Neural progenitor cell (in vitro differentiated cells): ENCODE data around the gene NFATC1. TPM values are rescaled to one million over a fixed set of nuclear protein-coding genes. Genes with fewer than 3 reads are reported as not detected.
A peak's percentile ranks its signal among the peaks of the same experiment; 100 is the strongest.

Source experiments
- DNase-seq: peaks from one replicate; pipeline ENCODE4 v3.0.0-alpha.2; 2016; ENCODE audit warnings: low spot score
- H2AFZ ChIP-seq: fragments of 200-600 bp; sonication (generic); replicated peaks from 2 replicates; pipeline ENCODE4 v1.6.1; 2016; ENCODE audit warnings: antibody characterized with exemption
- H3F3A ChIP-seq: fragments of 200-600 bp; sonication (generic); 2 replicates; pipeline ENCODE4 v1.6.1; 2016; ENCODE audit warnings: antibody characterized with exemption, low read depth
- H3K27ac ChIP-seq: fragments of 200-600 bp; sonication (generic); 2 replicates; pipeline ENCODE4 v1.5.1; 2016; ENCODE audit warnings: mild to moderate bottlenecking
- H3K27me3 ChIP-seq: fragments of 200-600 bp; sonication (generic); 2 replicates; pipeline ENCODE4 v1.6.1; 2016; ENCODE audit warnings: mild to moderate bottlenecking, moderate library complexity
- H3K36me3 ChIP-seq: fragments of 200-600 bp; sonication (generic); 2 replicates; pipeline ENCODE4 v1.5.1; 2016
- H3K4me1 ChIP-seq: fragments of 200-600 bp; sonication (generic); 2 replicates; pipeline ENCODE4 v1.6.1; 2016; ENCODE audit warnings: mixed run types
- H3K4me2 ChIP-seq: fragments of 200-600 bp; sonication (generic); 2 replicates; pipeline ENCODE4 v1.6.1; 2016
- H3K4me3 ChIP-seq: fragments of 200-600 bp; sonication (generic); 2 replicates; pipeline ENCODE4 v1.5.1; 2016
- H3K79me2 ChIP-seq: fragments of 200-600 bp; sonication (generic); 2 replicates; pipeline ENCODE4 v1.6.1; 2016; ENCODE audit warnings: low read depth
- H3K9ac ChIP-seq: fragments of 200-600 bp; sonication (generic); 2 replicates; pipeline ENCODE4 v1.6.1; 2016
- H3K9me3 ChIP-seq: fragments of 200-600 bp; sonication (generic); 2 replicates; pipeline ENCODE4 v1.5.1; 2016; ENCODE audit warnings: low read depth
- H4K20me1 ChIP-seq: fragments of 200-600 bp; sonication (generic); 2 replicates; pipeline ENCODE4 v1.6.1; 2016; ENCODE audit warnings: low read depth
- H3K27ac Mint-ChIP-seq: 3 replicates; pipeline ENCODE4 v1.8.0; 2021; ENCODE audit warnings: mixed read lengths
- H3K27me3 Mint-ChIP-seq: 2 replicates; pipeline ENCODE4 v1.8.0; 2022; ENCODE audit warnings: low read depth, mild to moderate bottlenecking, inconsistent platforms, moderate library complexity, mixed read lengths; ENCODE audit not compliant: insufficient read depth
- H3K36me3 Mint-ChIP-seq: 3 replicates; pipeline ENCODE4 v1.8.0; 2021; ENCODE audit warnings: mixed read lengths
- H3K4me1 Mint-ChIP-seq: 3 replicates; pipeline ENCODE4 v1.8.0; 2021; ENCODE audit warnings: mixed read lengths
- H3K4me3 Mint-ChIP-seq: 3 replicates; pipeline ENCODE4 v1.8.0; 2021; ENCODE audit warnings: mild to moderate bottlenecking, moderate library complexity, mixed read lengths
- H3K9me3 Mint-ChIP-seq: 3 replicates; pipeline ENCODE4 v1.8.0; 2020; ENCODE audit warnings: mixed read lengths
- EZH2 ChIP-seq: fragments of 200-600 bp; sonication (generic); IDR thresholded peaks from 2 replicates; pipeline ENCODE4 v1.6.1; 2017; ENCODE audit warnings: antibody characterized with exemption, mild to moderate bottlenecking, moderate library complexity
- EZH2phosphoT487 ChIP-seq: fragments of 200-600 bp; sonication (generic); IDR thresholded peaks from 2 replicates; pipeline ENCODE4 v1.6.1; 2017; ENCODE audit warnings: antibody characterized with exemption
- total RNA-seq: library from RNA; depleted of rRNA; stranded (reverse); fragments of >200 nt; gene quantifications from 2 replicates; pipeline ENCODE4 v1.2.3, GENCODE V29; 2015; ENCODE audit warnings: low replicate concordance
- TF ChIP-seq, protein P1 (sequence below): fragments of 200-600 bp; sonication (generic); IDR thresholded peaks from 2 replicates; pipeline ENCODE4 v1.5.1; 2017; ENCODE audit warnings: antibody characterized with exemption, mild to moderate bottlenecking

NFATC1 gene
- total RNA-seq, 1 donor from 2014 or later = 2.3 TPM

DNA sequence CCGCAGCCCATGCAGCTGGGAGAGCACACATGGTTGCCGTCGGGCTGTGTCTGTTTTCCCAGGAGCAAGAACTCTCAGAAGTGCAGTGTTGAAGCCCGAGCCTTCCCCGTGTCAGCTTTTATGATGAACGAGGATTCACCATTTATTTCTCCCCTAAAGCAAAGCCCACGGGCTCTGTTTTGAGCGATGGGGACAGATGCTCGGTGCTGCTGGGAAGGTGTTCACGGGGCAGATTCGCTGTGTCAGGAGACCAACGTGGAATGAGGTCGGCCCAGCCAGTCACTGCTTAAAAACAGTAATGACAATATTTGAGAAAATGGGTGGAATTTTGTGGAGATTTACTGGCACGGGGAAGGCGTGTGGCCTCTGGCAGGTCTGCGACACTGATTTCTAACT is 43.9 kb downstream of the NFATC1 start:
- Mint-ChIP-seq H3K4me1 (peaks cover 10% of the 10 kb centered on the region), H3K9me3 (no peaks in the 10 kb centered on the region), H3K27ac (no peak overlapping the region), H3K4me3 (no peak overlapping the region), H3K27me3 (peaks cover 4% of the 10 kb centered on the region), H3K36me3 (peaks cover 2% of the 10 kb centered on the region)
- Histone ChIP-seq H3K36me3 (no peaks in the 10 kb centered on the region), H3K4me3 (no peak overlapping the region), H4K20me1 (no peaks in the 10 kb centered on the region), H3K27me3 (no peaks in the 10 kb centered on the region), H2AFZ (no peak overlapping the region), H3K9ac (no peak overlapping the region), H3F3A (no peaks in the 10 kb centered on the region), H3K27ac (no peak overlapping the region), H3K4me2 (no peak overlapping the region), H3K79me2 (no peaks in the 10 kb centered on the region), H3K4me1 (peaks cover 5% of the 10 kb centered on the region), H3K9me3 (no peaks in the 10 kb centered on the region)
- TF ChIP-seq EZH2phosphoT487 (no peak), EZH2 (no peak)
- TF ChIP-seq, protein P1, sequence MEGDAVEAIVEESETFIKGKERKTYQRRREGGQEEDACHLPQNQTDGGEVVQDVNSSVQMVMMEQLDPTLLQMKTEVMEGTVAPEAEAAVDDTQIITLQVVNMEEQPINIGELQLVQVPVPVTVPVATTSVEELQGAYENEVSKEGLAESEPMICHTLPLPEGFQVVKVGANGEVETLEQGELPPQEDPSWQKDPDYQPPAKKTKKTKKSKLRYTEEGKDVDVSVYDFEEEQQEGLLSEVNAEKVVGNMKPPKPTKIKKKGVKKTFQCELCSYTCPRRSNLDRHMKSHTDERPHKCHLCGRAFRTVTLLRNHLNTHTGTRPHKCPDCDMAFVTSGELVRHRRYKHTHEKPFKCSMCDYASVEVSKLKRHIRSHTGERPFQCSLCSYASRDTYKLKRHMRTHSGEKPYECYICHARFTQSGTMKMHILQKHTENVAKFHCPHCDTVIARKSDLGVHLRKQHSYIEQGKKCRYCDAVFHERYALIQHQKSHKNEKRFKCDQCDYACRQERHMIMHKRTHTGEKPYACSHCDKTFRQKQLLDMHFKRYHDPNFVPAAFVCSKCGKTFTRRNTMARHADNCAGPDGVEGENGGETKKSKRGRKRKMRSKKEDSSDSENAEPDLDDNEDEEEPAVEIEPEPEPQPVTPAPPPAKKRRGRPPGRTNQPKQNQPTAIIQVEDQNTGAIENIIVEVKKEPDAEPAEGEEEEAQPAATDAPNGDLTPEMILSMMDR = no peak
- no peak for DNase-seq

DNA sequence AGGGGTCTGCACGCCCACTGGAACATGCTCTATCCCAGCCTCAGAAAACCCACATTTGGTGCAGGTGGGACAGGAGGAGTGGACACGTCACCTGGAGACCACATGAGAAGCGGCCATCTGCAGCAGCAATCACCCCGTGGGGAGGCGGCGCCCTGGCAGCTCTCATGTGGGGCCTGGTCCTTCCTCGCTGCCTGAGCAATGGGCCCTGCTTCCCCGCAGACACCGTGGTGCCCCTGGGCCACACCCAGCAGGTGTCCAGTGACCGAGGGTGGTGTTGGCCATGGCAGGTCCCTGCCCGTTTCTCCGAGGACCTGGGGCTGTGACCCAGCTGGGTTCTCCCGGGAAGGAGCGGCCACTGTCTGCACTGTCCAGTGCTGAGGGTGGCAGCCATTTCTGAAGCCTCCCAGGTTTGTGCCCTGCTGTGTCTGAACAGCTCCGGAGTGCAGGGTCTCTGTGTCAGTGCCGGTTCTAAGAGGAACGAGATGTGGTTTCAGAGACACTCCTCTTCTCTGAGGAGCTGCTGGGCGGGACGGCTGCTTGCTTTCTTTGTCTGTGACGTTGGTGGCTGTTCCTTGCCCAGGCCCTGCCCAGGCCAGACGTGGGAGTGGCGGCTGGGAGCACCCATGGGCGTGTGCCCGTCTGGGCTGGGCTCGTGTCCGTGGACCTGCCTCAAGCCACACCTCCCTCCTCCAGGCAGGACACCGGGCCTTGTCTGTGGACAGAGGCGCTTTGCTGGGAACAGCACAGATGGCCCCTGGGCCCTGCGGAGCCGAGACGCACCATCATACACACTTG is 44.8 kb downstream of the NFATC1 start:
- Histone ChIP-seq H3K4me2 (no peak overlapping the region), H3K9me3 (no peaks in the 10 kb centered on the region), H2AFZ (no peak overlapping the region), H3F3A (no peaks in the 10 kb centered on the region), H4K20me1 (no peaks in the 10 kb centered on the region), H3K79me2 (no peaks in the 10 kb centered on the region), H3K4me1 (peaks cover 5% of the 10 kb centered on the region), H3K36me3 (no peaks in the 10 kb centered on the region), H3K9ac (no peak overlapping the region), H3K4me3 (no peak overlapping the region), H3K27ac (no peak overlapping the region), H3K27me3 (no peaks in the 10 kb centered on the region)
- DNase-seq = no peak
- H3K4me3 Mint-ChIP-seq = no peak overlapping the region
- H3K27ac Mint-ChIP-seq = no peak overlapping the region
- H3K9me3 Mint-ChIP-seq = no peaks in the 10 kb centered on the region
- H3K36me3 Mint-ChIP-seq = no peaks in the 10 kb centered on the region
- H3K27me3 Mint-ChIP-seq = peaks cover 4% of the 10 kb centered on the region
- peaks cover 12% of the 10 kb centered on the region for H3K4me1 Mint-ChIP-seq
- TF ChIP-seq EZH2phosphoT487 = no peak
- TF ChIP-seq EZH2 = no peak
- TF ChIP-seq, protein P1 = no peak

DNA sequence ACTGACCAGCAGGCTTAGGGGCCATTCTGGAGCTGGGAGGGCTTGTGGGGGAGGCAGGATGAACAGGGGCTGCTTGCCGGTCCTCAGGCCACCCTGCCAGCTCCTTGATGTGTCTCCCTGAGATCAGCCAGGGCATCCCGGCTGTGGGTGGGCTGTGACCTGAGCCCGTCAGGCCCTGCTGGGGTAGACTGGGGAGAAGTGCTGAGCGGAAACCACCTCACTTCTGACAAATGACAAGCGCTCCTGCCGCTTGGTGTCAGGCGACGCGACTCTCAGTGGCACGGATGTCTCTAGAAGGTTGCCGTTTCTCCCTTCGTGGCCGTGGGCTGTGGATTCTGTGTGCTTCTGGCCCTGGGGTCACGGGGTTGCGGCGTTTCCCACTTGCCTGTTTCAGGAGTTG is 45.7 kb downstream of the NFATC1 start:
- H3K27ac Mint-ChIP-seq = peak overlapping the region; percentile 74
- H3K27me3 Mint-ChIP-seq = peaks cover 2% of the 10 kb centered on the region
- Histone ChIP-seq H4K20me1 (no peaks in the 10 kb centered on the region), H3K9me3 (no peaks in the 10 kb centered on the region), H3K4me2 (no peak overlapping the region), H3K4me3 (no peak overlapping the region), H3K9ac (no peak overlapping the region), H3K27ac (no peak overlapping the region), H3F3A (no peaks in the 10 kb centered on the region), H2AFZ (no peak overlapping the region), H3K79me2 (no peaks in the 10 kb centered on the region), H3K27me3 (no peaks in the 10 kb centered on the region), H3K36me3 (no peaks in the 10 kb centered on the region), H3K4me1 (peaks cover 5% of the 10 kb centered on the region)
- no peak overlapping the region for H3K4me3 Mint-ChIP-seq
- DNase-seq = no peak
- no peaks in the 10 kb centered on the region for H3K36me3 Mint-ChIP-seq
- no peaks in the 10 kb centered on the region for H3K9me3 Mint-ChIP-seq
- TF ChIP-seq EZH2 (no peak), EZH2phosphoT487 (no peak)
- TF ChIP-seq, protein P1 = no peak
- peaks cover 19% of the 10 kb centered on the region for H3K4me1 Mint-ChIP-seq
